Breast epithelium (tissue), 3 donors: ENCODE results near the gene RPS15A.
"Not testable (repeated sequence)": the region's sequence is repeated elsewhere in the genome, so short reads cannot be mapped to it uniquely, and the experiment has no call there.

ENCODE experiments used
- CTCF ChIP-seq, 3 donors: fragments of 450-650 bp; IDR thresholded peaks; one replicate each; pipeline ENCODE4 v1.5.1; 2016 to 2017; ENCODE audit warnings: antibody characterized with exemption in 3 of 3, mild to moderate bottlenecking in 3 of 3, moderate library complexity in 3 of 3
- POLR2A ChIP-seq: fragments of 450-650 bp; IDR thresholded peaks from one replicate; pipeline ENCODE4 v1.6.1; 2016; ENCODE audit warnings: antibody characterized with exemption, mild to moderate bottlenecking, moderate library complexity
- POLR2AphosphoS5 ChIP-seq, 3 donors: sonication (generic); formaldehyde crosslinking; IDR thresholded peaks; one replicate each; pipeline ENCODE4 v1.6.1; 2017; ENCODE audit warnings: antibody characterized with exemption in 3 of 3

GRCh38 chr16:18757960-18758660 is 32.0 kb downstream of the RPS15A start:
- not testable (repeated sequence) for TF ChIP-seq CTCF (IDR thresholded peaks at IDR 0.05); POLR2A; POLR2AphosphoS5 (IDR thresholded peaks at IDR 0.05)
